ENCODE data around the gene CLIC6. TPM values are rescaled to one million over a fixed set of nuclear protein-coding genes. Genes with fewer than 3 reads are reported as not detected.

CLIC6 gene
- total and polyA plus RNA-seq, 4 experiments from 2014 or later, result 0.09 to 0.67 (median 0.30) TPM; not detected in 1

DNA sequence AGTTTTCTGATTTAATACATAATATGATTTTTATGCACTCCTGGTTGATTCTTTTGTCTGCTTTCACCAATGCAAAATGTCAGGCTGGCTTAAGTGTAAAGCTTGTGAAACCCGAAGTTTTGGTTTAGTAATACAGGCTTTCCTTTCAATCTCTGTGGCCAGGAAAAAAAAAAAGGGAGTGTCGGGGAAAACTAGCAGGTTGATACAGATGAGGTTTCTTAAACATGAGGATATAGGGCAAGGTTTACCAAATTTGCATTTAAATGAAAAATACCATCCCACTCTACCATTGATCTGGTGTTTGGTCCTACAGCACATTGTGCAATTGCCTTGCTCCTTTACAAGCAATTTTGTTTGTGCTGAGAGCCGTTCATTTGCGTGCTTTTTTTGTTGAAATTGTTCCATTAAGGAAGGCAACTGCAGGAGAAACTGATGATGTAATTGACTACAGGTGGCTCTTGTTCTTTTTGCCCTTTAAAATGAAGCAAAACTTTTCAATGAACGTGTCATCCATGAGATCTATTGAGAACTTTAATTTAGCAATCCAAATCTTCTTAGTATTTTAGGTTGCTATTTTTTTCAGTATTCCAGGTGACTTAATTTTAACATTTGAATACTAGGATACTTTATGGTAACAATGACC lies 22.7 kb downstream of the CLIC6 start:
- Histone ChIP-seq H3K27ac (ENCODE audit: low read depth, low read length) (no peak overlapping the region), H3K36me3 (ENCODE audit: insufficient read depth, low read length) (no peaks in the 10 kb centered on the region), H3K27me3 (ENCODE audit: insufficient read depth, low read length) (no peaks in the 10 kb centered on the region), H3K4me1 (ENCODE audit: insufficient read depth, low read length) (no peaks in the 10 kb centered on the region), H3K9me3 (ENCODE audit: control insufficient read depth in 1 of 2, low read length in 2 of 2) (no peaks in the 10 kb centered on the region), H3K4me3 (ENCODE audit: low read length in 2 of 2) (no peak overlapping the region)
- H3K27me3 Mint-ChIP-seq, result peaks cover 15 to 31% of the 10 kb centered on the region in 2 donors
- POLR2A ChIA-PET (ENCODE audit: partially characterized antibody), result no interaction called here
- H3K4me3 Mint-ChIP-seq, result no peak overlapping the region
- no peak for DNase-seq
- peaks cover 0 to 4% (median 0%) of the 10 kb centered on the region in 4 donors for H3K4me1 Mint-ChIP-seq
- H3K27ac Mint-ChIP-seq, result no peak overlapping the region
- intact Hi-C loops (cut with micrococcal nuclease), result no loop called here
- H3K9me3 Mint-ChIP-seq, result peaks cover 0 to 3% (median 0%) of the 10 kb centered on the region in 8 donors
- CTCF ChIA-PET (ENCODE audit: partially characterized antibody), result interaction anchor here (0.6 to 6.2 kb wide), 12 partner anchors 18 to 1414 kb away, joined by 3 to 47 read pairs (median 8); no protein-coding TSS in a partner anchor
- H3K36me3 Mint-ChIP-seq, result no peaks in the 10 kb centered on the region

DNA sequence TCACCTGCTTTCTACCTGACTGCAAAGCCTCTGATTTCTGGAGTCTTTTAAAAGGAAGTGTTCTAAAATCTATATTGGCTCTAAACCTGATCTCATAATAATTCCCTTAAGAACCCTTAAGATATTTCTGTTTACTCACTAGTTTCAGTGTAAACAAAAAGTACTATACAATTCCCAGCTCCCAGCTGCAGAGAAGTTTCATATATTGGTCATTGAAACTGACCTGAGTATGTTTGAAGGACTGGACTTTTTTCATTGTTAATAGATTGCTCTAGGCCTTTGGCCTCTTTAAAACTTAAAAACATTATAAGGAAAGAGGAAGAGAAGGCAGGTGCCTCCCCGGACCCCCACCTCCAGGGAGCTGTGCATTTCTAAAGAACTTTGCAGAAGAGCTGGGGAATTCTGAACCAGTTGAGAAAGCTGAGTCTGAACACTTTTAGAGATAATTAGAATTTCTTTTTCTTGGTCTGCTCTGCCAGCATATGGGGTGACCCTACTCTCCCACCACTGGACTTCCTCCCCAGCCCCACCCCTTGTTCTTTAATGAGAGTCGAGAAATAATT lies 23.7 kb downstream of the CLIC6 start:
- Histone ChIP-seq H3K27me3 (ENCODE audit: insufficient read depth, low read length) (no peaks in the 10 kb centered on the region), H3K27ac (ENCODE audit: low read depth, low read length) (no peak overlapping the region), H3K4me3 (ENCODE audit: low read length in 2 of 2) (no peak overlapping the region), H3K4me1 (ENCODE audit: insufficient read depth, low read length) (no peaks in the 10 kb centered on the region), H3K9me3 (ENCODE audit: control insufficient read depth in 1 of 2, low read length in 2 of 2) (no peaks in the 10 kb centered on the region), H3K36me3 (ENCODE audit: insufficient read depth, low read length) (no peaks in the 10 kb centered on the region)
- CTCF ChIA-PET (ENCODE audit: partially characterized antibody), result interaction anchor here (0.9 to 6.2 kb wide), 14 partner anchors 13 to 1335 kb away, joined by 3 to 47 read pairs (median 4); no protein-coding TSS in a partner anchor
- H3K27ac Mint-ChIP-seq, result no peak overlapping the region
- no peak overlapping the region for H3K4me3 Mint-ChIP-seq
- POLR2A ChIA-PET (ENCODE audit: partially characterized antibody), result no interaction called here
- H3K9me3 Mint-ChIP-seq, result peaks cover 0 to 3% (median 0%) of the 10 kb centered on the region in 8 donors
- no peak for DNase-seq
- H3K27me3 Mint-ChIP-seq, result peaks cover 15 to 29% of the 10 kb centered on the region in 2 donors
- H3K36me3 Mint-ChIP-seq, result no peaks in the 10 kb centered on the region
- peaks cover 0 to 4% (median 0%) of the 10 kb centered on the region in 4 donors for H3K4me1 Mint-ChIP-seq
- intact Hi-C loops (cut with micrococcal nuclease), result loop anchor here (1.0 kb wide), 2 partner anchors 708 to 1420 kb away; no protein-coding TSS in a partner anchor

DNA sequence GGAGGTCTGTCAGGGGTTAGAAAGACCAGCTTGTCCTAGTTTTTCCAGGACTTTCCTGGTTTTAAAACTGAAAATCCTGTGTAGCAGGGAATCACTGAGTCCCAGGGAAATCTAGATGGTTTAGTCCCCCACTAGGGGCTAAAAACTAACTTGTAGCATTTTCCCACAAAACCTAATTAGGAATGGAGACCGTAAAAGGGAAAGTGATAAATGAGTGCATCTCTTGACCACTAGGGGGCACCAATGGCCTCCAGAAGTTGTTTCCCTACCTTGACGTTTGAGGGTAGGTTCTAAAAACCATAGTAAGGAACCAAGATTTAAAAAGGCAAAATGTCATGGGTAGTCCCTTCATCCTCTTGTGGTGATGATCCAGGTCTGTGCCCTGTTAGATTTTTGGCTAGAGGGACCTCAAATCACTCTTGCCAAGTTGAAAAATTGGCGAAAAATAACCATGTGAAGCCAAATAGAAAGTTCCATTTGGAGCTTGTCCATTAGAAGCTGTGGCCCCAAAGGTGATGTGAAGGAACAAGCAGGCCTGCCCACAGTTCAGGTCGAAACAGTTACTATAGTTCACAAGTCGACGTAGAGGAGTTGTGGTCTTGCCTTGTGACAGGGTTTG lies 24.5 kb downstream of the CLIC6 start:
- Histone ChIP-seq H3K4me3 (ENCODE audit: low read length in 2 of 2) (no peak overlapping the region), H3K9me3 (ENCODE audit: control insufficient read depth in 1 of 2, low read length in 2 of 2) (no peaks in the 10 kb centered on the region), H3K36me3 (ENCODE audit: insufficient read depth, low read length) (no peaks in the 10 kb centered on the region), H3K27ac (ENCODE audit: low read depth, low read length) (no peak overlapping the region), H3K4me1 (ENCODE audit: insufficient read depth, low read length) (no peaks in the 10 kb centered on the region), H3K27me3 (ENCODE audit: insufficient read depth, low read length) (no peaks in the 10 kb centered on the region)
- Mint-ChIP-seq H3K4me3 (no peak overlapping the region), H3K4me1 (peaks cover 0 to 4% (median 0%) of the 10 kb centered on the region in 4 donors), H3K27me3 (peaks cover 13 to 27% of the 10 kb centered on the region in 2 donors), H3K9me3 (peaks cover 0 to 3% (median 0%) of the 10 kb centered on the region in 8 donors), H3K27ac (no peak overlapping the region), H3K36me3 (no peaks in the 10 kb centered on the region)
- ChIA-PET CTCF (ENCODE audit: partially characterized antibody) (interaction anchor here (0.7 to 6.2 kb wide), 18 partner anchors 13 to 1338 kb away, joined by 3 to 47 read pairs (median 3); no protein-coding TSS in a partner anchor), POLR2A (ENCODE audit: partially characterized antibody) (no interaction called here)
- DNase-seq, result peak in 4 of 5 donors; percentile 42 to 57 (median 50)
- intact Hi-C loops (cut with micrococcal nuclease), result loop anchor here (1.0 kb wide), 2 partner anchors 707 to 1419 kb away; no protein-coding TSS in a partner anchor

DNA sequence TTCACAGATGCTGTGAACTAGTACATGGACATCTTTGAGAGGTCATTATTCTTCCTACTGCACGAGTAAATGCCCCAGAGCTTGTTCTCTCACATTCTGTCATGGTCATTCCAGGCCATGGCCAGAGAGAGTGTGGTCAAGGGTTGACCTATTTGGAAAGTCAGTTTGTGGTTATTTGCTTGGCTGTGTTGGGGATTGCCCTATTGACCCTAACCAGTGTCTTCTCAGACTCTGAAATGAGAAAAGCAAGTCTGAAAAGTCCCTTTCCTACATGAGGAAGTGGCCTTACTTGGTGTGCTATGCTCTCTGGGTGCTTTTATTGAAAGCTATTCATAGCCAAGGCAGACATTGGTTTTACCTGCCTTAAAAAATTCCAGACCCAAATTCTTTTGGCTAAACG lies 26.6 kb downstream of the CLIC6 start:
- peaks cover 0 to 4% (median 0%) of the 10 kb centered on the region in 4 donors for H3K4me1 Mint-ChIP-seq
- H3K9me3 Mint-ChIP-seq, result peaks cover 0 to 3% (median 0%) of the 10 kb centered on the region in 8 donors
- no peak overlapping the region for H3K4me3 ChIP-seq (ENCODE audit: low read length in 2 of 2)
- intact Hi-C loops (cut with micrococcal nuclease), result no loop called here
- H3K36me3 ChIP-seq (ENCODE audit: insufficient read depth, low read length), result no peaks in the 10 kb centered on the region
- H3K4me1 ChIP-seq (ENCODE audit: insufficient read depth, low read length), result no peaks in the 10 kb centered on the region
- ChIA-PET POLR2A (ENCODE audit: partially characterized antibody) (no interaction called here), CTCF (ENCODE audit: partially characterized antibody) (interaction anchor here (2.5 to 6.2 kb wide), 3 partner anchors 7 to 1332 kb away, joined by 10 to 43 read pairs (median 34); no protein-coding TSS in a partner anchor)
- no peaks in the 10 kb centered on the region for H3K36me3 Mint-ChIP-seq
- H3K27ac ChIP-seq (ENCODE audit: low read depth, low read length), result no peak overlapping the region
- H3K4me3 Mint-ChIP-seq, result no peak overlapping the region
- no peaks in the 10 kb centered on the region for H3K9me3 ChIP-seq (ENCODE audit: control insufficient read depth in 1 of 2, low read length in 2 of 2)
- peaks cover 10 to 20% of the 10 kb centered on the region in 2 donors for H3K27me3 Mint-ChIP-seq
- no peak overlapping the region for H3K27ac Mint-ChIP-seq
- DNase-seq, result no peak
- H3K27me3 ChIP-seq (ENCODE audit: insufficient read depth, low read length), result no peaks in the 10 kb centered on the region

DNA sequence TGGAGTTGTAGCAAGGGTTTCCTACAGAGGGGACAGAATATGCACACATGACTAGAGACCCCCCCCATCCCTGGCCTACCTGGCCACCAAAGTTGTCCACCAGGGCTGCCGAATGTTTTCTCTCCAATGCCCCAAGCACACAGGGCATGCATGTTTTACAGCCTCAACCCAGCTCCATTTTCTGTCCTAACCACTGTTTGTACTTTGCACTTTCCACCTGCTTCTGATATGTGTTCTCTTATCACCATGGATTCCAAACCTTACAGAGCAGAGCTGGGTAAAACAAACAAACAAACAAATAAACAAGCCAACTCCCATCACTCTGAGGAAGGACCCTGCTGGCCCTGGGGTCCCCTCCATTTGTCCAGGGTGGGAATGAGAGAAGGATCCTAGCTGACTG lies 27.3 kb downstream of the CLIC6 start:
- Histone ChIP-seq H3K36me3 (ENCODE audit: insufficient read depth, low read length) (no peaks in the 10 kb centered on the region), H3K27ac (ENCODE audit: low read depth, low read length) (no peak overlapping the region), H3K9me3 (ENCODE audit: control insufficient read depth in 1 of 2, low read length in 2 of 2) (no peaks in the 10 kb centered on the region), H3K27me3 (ENCODE audit: insufficient read depth, low read length) (no peaks in the 10 kb centered on the region), H3K4me1 (ENCODE audit: insufficient read depth, low read length) (no peaks in the 10 kb centered on the region), H3K4me3 (ENCODE audit: low read length in 2 of 2) (no peak overlapping the region)
- DNase-seq, result no peak
- Mint-ChIP-seq H3K27ac (no peak overlapping the region), H3K36me3 (no peaks in the 10 kb centered on the region), H3K27me3 (peaks cover 10 to 15% of the 10 kb centered on the region in 2 donors), H3K4me1 (peaks cover 0 to 4% (median 0%) of the 10 kb centered on the region in 4 donors), H3K4me3 (no peak overlapping the region), H3K9me3 (peaks cover 0 to 3% (median 0%) of the 10 kb centered on the region in 8 donors)
- POLR2A ChIA-PET (ENCODE audit: partially characterized antibody), result no interaction called here
- CTCF ChIA-PET (ENCODE audit: partially characterized antibody), result interaction anchor here (2.5 to 6.2 kb wide), 2 partner anchors 8 to 1143 kb away, joined by 10 to 43 read pairs; no protein-coding TSS in a partner anchor
- intact Hi-C loops (cut with micrococcal nuclease), result no loop called here

DNA sequence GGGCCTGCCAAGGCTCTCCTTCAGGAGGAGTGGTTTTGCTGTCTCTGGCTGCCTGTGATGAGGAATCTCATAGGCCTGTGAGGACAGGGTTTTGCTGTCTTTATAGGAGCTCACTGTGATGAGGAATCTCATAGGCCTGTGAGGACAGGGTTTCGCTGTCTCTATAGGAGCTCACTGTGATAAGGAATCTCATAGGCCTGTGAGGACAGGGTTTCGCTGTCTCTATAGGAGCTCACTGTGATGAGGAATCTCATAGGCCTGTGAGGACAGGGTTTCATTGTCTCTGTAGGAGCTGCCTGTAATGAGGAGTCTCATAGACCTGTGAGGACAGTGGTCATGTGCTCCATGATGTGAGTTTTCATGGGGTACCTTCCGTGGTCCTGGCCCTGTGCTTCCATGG lies 29.0 kb downstream of the CLIC6 start:
- H3K4me1 Mint-ChIP-seq, result peaks cover 0 to 4% (median 0%) of the 10 kb centered on the region in 4 donors
- H3K27ac Mint-ChIP-seq, result no peak overlapping the region
- no peaks in the 10 kb centered on the region for H3K9me3 ChIP-seq (ENCODE audit: control insufficient read depth in 1 of 2, low read length in 2 of 2)
- ChIA-PET CTCF (ENCODE audit: partially characterized antibody) (interaction anchor here (2.5 to 6.2 kb wide), 2 partner anchors 10 to 1141 kb away, joined by 10 to 43 read pairs; no protein-coding TSS in a partner anchor), POLR2A (ENCODE audit: partially characterized antibody) (no interaction called here)
- no peak overlapping the region for H3K4me3 ChIP-seq (ENCODE audit: low read length in 2 of 2)
- H3K9me3 Mint-ChIP-seq, result peaks cover 0 to 3% (median 0%) of the 10 kb centered on the region in 8 donors
- DNase-seq, result no peak
- no peaks in the 10 kb centered on the region for H3K27me3 ChIP-seq (ENCODE audit: insufficient read depth, low read length)
- no peaks in the 10 kb centered on the region for H3K36me3 Mint-ChIP-seq
- H3K27me3 Mint-ChIP-seq, result peaks cover 7% of the 10 kb centered on the region in 2 donors
- intact Hi-C loops (cut with micrococcal nuclease), result no loop called here
- H3K4me1 ChIP-seq (ENCODE audit: insufficient read depth, low read length), result no peaks in the 10 kb centered on the region
- H3K27ac ChIP-seq (ENCODE audit: low read depth, low read length), result no peak overlapping the region
- no peak overlapping the region for H3K4me3 Mint-ChIP-seq
- no peaks in the 10 kb centered on the region for H3K36me3 ChIP-seq (ENCODE audit: insufficient read depth, low read length)
